Keratinocyte (primary cell): ENCODE data around the gene DCLK1.

Experiments used
- CTCF ChIP-seq, 3 experiments: IDR thresholded peaks in 1 of 3; conservative IDR thresholded peaks in 1 of 3; optimal IDR thresholded peaks in 1 of 3; 2 replicates in 2 of 3; 3 replicates in 1 of 3; pipeline versions ENCODE3 to v1.5.1; 2011; ENCODE audit warnings: low read length in 3 of 3, mild to moderate bottlenecking in 3 of 3, moderate library complexity in 2 of 3, control low read depth in 1 of 3, inconsistent platforms in 1 of 3; ENCODE audit not compliant: insufficient read depth in 2 of 3; ENCODE audit errors: extremely low read depth in 1 of 3
- EZH2 ChIP-seq: IDR thresholded peaks from one replicate; pipeline ENCODE4 v1.6.1; 2012; ENCODE audit warnings: inconsistent platforms, mild to moderate bottlenecking, low read length, moderate library complexity

DNA sequence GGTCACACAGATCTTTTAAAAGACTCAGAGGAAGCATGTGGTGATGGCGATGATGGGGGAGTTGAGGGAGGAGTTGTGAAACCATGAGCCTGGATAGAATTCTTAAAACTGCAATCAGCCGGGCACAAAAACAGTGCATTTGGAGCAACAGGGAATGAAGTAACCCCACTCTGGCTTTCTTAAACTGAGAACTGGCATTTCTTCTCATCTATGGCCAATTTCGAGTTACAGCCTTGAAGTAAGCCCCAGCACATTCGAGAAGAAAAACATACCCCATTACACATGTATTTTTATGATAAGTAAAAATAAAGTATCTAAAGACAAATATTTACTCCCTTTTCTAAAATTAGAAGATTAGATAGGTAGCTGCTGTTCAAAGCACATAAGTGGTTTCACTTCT is 70.1 kb downstream of the DCLK1 start:
- no peak for TF ChIP-seq CTCF (optimal IDR thresholded peaks at IDR 0.05 in 1 of 3, IDR thresholded peaks at IDR 0.05 in 1 of 3, conservative IDR thresholded peaks at IDR 0.05 in 1 of 3; ENCODE audit: extremely low read depth in 1 of 3, insufficient read depth in 2 of 3, low read length in 3 of 3)
- no peak for TF ChIP-seq EZH2
